ENCODE results near the gene ZBTB16.

DNA sequence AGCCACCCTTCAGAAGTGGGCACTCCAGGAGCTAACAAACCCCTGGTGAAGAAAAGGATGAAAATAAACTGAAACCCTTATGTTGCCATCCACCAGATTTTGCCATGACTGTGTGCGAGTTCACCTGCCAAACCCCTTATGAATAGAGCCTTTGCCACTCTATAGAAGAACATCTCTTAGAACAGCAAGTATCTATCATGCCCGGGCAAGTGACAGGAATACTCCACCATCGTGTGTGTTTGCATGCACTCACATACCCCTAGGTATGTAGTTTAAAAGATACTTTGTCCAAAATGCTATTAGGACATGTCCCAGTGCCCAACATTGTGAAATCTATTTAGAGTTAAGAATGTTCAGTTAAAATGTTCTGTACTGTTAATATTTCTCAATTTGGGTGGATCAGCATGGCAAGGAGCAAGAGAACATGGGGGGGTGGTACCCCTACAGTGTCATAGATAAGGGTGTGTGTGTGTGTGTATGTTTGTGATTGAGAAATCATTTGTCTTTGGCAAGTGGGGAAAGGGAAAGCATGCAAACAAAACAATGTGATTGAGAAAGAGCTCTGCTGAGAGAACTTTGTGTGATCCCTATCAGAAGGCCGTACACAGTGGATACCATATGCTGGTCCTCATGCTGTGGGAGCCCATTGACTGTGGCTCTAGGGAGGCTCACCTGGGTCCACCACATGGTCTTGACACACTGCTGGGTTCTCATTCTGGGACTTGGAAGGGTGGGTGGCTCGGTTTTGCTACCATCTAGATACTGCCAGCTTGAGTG is 94.9 kb downstream of the ZBTB16 start:
- TF ChIP-seq, protein P1, sequence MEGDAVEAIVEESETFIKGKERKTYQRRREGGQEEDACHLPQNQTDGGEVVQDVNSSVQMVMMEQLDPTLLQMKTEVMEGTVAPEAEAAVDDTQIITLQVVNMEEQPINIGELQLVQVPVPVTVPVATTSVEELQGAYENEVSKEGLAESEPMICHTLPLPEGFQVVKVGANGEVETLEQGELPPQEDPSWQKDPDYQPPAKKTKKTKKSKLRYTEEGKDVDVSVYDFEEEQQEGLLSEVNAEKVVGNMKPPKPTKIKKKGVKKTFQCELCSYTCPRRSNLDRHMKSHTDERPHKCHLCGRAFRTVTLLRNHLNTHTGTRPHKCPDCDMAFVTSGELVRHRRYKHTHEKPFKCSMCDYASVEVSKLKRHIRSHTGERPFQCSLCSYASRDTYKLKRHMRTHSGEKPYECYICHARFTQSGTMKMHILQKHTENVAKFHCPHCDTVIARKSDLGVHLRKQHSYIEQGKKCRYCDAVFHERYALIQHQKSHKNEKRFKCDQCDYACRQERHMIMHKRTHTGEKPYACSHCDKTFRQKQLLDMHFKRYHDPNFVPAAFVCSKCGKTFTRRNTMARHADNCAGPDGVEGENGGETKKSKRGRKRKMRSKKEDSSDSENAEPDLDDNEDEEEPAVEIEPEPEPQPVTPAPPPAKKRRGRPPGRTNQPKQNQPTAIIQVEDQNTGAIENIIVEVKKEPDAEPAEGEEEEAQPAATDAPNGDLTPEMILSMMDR (IDR thresholded peaks at IDR 0.05; ENCODE audit: borderline replicate concordance, extremely low read depth, low read length, poor library complexity, severe bottlenecking), result no peak
- no peak for TF ChIP-seq EZH2 (IDR thresholded peaks at IDR 0.05; ENCODE audit: borderline replicate concordance, low read depth, low read length, severe bottlenecking)

All from DND-41 (cell line).